NOMO-1 treated with dmso at 0.1 percent for 144 hours (cell line): ENCODE measurements around the gene TMTC2.
"Not testable (repeated sequence)": the region's sequence is repeated elsewhere in the genome, so short reads cannot be mapped to it uniquely, and the experiment has no call there.

Experiments
- DNase-seq: peaks from one replicate; lab custom pipeline; 2025; ENCODE audit not compliant: unreplicated experiment; lab: John Stamatoyannopoulos, UW

Gene TMTC2

DNA sequence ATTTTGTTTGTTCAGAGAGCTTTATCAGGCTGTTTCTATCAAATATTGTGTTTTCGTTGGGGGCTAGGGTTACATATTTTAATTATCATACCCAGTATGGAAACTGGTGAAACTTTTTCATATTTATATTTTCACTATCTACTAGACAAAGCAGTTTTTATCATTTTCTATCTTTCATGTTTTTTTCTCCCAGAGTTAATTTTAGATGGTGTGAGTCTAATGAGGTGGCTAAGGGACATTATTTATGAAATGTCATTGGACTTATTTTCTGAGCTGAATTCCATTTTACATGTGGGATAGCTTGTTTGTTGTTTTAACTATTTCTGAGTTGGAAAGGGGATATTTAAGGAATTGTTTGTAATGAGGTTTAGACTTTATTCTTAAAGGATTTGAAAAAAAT, 100.3 kb downstream of the TMTC2 start:
- DNase-seq, result no peak

GRCh38 chr12:82788594-82788993, 101.9 kb downstream of the TMTC2 start:
- DNase-seq, result no peak

DNA sequence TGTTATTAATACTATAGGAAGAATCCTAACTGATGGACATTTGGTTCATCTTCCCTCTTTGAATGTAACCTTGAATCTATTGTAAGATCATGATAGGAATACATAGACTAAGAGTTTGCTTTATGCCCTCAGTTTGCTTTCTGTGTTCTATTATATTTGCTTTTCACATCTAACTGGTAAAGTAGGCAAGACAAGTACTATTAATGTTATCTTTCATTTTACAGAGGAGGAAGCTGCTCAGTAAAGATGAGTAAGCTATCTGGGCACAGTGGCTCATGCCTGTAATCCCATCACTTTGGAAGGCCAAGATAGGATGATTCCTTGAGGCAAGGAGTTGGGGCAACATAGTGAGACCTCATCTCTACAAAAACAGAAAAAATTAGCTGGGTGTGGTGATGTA, 103.0 kb downstream of the TMTC2 start:
- no peak for DNase-seq

GRCh38 chr12:82793751-82794281, 107.1 kb downstream of the TMTC2 start:
- DNase-seq, result no peak

DNA sequence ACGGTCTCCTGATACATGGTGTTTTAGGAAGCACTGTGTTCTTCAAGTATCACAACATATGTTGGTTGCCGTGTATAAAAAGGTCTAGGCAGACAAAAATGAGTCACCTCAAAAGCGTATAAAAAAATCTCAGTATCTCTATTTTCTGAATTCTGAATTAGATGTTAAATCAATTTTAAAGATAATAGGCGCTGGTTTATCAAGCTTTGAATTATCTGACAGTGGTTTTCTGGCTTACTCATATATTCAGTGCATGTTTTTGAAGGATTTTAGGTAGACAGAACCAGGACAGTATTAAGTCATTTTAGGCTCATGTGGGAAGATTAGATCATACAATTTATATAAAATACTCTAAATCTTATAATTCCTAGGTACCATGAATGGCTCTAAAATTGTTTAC, 110.8 kb downstream of the TMTC2 start:
- DNase-seq, result no peak

DNA sequence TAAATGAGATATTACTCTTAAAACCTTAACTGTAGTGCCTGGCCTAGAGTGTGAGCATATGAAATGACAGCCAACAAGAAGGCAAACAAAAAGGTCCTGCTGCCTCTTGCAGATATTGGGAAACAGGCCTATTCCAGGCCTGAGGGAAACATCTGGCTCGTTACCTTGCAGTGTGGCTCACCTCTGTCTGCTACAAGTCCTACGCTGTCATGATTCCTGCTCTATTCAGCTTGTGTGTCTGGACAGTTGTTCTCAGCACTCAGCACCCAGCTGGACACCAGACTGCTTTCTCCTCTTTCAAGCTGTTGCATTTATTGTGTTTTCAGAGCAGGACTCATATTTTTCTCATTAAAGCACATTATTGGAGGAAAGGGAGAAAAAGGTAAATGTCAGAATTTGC, 113.5 kb downstream of the TMTC2 start:
- no peak for DNase-seq

GRCh38 chr12:82801951-82802610, 115.4 kb downstream of the TMTC2 start:
- DNase-seq, result no peak

DNA sequence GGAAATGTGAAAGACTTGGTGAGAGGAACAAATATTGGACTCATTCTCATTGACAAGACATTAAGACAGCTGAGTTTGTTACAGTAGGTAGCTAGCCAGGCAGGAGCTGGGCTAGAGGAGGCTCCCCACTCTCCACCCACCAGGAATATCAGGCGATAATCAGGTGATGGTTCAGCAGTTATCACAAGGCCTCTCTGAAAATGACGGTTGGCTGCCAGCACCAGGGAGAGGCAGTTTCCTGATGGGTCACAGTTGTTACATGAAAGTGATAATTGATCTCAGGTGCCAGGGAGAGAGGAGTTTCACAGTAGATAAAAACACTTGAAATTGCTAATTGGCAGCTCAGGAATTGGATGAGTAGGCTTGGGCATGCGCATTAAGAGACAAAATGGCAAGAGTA, 116.5 kb downstream of the TMTC2 start:
- no peak for DNase-seq

GRCh38 chr12:82804601-82805000, 117.9 kb downstream of the TMTC2 start:
- no peak for DNase-seq

- not testable (repeated sequence) for DNase-seq
These were observed 118.3 kb downstream of the TMTC2 start for GRCh38 chr12:82805004-82805403.

DNA sequence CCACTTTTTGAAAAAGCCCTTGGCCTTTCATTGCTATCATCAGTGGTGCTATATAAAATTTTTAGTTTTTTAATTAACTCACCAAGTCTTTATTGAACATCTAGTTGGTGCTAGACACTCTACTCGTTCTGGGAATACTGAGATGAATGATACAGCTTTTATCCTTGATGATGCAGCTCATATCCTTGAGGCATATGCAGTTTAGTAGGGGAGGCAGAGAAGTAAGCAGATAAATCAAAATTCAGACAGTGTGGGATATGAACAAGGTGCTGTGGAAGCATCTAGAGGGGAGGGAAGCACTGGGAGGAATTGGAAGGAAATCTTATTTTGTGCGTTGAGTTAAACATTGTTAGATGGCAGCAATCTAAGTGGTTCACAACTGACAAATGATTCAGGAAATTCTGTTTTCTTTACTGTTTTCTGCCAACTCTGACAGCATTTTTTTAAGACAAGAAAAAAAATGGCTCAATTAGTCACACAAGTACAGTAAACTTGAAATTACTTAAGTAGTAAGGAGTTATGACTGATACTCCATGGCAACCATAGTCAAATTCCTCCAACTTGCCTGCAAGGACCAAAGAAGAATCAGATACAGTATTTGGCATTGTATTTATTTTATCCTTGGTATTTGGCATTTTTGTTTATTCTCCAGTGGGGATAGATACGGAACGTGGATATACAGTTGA, 119.2 kb downstream of the TMTC2 start:
- no peak for DNase-seq

DNA sequence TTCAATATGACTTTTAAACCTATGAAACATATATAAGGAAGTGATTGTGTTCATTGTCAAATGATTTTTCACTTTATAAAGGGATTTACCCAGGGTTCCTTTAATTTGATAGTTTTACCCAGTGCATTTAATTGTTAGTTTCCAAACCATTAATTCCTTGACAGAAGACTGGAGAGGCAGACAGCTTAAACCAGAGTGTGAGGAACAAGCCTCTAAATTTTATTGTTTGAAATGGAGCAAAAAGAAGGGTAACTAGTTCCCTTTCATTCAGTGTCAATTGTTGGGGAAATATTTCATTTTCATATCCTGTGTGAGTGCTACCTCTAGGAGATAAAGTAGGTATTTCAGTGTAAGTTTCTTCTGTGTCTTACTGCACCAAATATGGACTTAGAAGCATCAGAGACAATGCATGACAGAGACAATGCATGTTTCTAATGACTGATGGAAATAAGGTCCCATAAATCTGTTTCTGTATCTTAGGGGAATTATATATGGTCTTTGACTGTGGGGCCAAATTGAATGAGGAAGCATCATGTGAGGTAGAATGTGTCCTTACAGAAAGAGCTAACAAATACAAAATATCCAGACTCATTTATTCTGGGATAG, 120.5 kb downstream of the TMTC2 start:
- no peak for DNase-seq

DNA sequence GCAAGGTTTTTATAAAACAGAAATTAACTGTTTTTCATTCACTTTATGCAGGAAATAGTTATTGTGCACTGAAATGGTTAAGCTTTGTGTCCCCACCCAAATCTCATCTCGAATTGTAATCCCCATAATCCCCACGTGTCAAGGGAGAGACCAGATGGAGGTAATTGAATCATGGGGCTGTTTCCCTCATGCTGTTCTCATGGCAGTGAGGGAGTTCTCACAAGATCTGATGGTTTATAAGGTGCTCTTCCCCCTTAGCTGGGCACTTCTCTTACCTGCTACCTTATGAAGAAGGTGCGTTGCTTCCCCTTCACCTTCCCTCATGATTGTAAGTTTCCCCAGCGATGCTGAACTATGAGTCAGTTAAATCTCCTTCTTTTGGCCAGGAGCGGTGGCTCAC, 123.9 kb downstream of the TMTC2 start:
- no peak for DNase-seq

DNA sequence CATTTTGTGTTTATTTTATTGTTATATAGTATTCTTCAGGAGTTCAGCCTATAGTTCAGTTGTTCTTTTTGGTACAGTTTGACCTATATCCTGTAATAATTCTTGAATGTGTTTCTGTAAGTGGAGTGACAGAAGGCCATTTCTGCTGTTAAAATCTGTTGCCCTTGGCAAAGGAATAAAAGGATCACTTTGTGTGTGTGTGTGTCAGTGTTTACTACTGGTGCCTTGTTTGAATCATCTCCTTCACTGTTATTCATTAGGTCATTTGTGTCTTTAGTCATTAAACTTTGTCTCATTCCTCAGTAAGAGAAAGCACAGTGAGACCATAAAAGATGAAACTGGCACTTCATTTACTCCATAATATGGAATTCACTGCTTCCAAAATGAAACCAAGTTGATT, 130.7 kb downstream of the TMTC2 start:
- DNase-seq, result no peak

- no peak for DNase-seq
These were observed 131.7 kb downstream of the TMTC2 start for GRCh38 chr12:82818271-82819035.

DNA sequence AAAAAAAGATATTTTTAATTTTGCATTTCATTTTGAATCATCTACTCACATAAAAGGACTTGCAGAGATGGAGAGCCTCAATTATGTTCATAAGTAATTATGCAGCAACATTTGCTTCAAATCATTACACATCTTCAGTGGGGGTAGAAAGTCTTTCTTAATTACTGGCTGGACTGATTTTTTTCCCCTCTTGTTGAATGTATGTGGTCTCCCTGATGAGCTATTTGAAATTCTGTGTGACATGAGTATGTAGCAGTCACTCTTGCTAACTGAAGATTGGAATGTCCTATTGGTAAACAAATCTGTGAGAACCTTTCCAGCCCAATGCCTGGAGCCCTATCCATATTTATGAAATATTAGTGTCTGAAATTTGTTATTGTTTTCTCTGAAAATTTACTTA, 139.8 kb downstream of the TMTC2 start:
- DNase-seq, result no peak

DNA sequence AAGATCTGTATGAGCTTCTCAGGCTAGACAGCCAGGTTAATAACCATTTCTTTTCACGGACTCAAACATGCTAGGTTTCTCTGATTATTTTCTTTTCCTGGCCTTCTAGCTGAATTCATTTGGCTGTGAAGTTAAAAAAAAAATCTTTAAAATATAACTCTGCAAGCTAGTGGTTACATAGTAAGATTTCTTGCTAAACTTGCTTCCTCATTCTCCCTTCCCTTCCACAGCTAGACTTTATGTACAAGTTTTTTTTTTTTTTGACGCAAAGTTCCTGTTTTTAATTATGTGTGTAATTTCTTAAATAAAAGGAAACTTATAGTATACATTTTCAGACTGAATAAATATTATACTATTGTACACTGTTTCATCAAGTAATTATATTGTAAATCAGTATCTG, 145.4 kb downstream of the TMTC2 start:
- DNase-seq, result peak; percentile 49

GRCh38 chr12:82832981-82833380, 146.3 kb downstream of the TMTC2 start:
- DNase-seq, result no peak

GRCh38 chr12:82833481-82833880, 146.8 kb downstream of the TMTC2 start:
- no peak for DNase-seq

DNA sequence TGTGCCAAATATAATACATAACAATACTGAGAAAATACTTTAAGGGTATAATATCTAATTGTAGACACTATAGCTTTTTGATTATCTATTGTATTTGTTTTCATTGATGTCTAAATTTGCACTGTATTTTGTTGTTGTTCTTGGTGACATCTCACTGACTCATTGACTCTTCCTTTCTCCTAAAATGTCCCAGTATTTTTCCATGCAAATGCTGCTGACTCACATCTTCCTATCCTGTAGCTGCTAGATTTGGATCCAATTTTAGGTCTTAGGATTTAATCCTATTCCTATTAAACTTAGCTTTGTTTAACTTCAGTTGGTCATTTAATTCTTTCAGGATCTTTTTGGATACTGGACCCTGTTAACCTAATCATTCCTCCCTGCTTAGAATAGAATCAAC, 148.5 kb downstream of the TMTC2 start:
- DNase-seq, result no peak

DNA sequence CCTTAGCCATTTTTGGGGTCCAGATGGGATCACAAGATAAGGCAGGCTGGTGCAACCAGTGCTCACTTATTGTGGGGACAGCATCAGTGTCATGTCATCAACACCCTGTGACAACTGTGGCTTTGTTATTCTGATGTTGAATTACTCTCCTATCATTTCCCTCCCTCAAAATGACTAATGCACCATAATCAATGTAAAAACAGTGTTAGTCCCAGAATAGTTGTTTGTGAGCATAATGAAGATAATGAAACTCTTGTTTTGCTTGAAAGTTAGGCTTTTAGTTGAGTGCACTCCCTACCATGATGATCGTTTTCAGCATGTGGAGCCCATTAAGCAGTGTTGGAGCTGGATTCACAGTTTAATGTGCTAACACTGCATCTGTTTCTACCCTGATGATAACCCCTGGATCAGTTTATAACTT, 151.4 kb downstream of the TMTC2 start:
- no peak for DNase-seq

DNA sequence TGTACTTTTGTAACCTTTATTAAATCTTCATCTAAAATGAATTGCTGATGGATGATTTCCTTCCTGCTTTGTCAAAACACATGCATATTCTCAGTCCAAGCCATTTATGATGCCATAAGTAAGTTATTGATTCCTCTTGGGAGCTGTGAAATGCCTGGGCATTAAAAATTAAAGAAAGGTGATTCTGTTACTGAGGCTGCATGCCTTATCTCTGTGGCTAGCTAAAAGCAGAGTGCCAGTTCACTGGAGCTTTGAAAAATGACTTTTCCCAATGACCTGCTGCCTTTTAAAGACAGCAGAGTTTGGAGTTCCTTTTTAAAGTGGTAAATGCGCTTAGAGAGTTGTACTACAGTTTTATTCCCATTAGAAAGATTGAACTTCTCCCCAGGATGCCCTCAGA, 152.1 kb downstream of the TMTC2 start:
- DNase-seq, result no peak
